Right lobe of liver (tissue), 4 donors: ENCODE measurements around the gene SPSB3.

Experiments used
- POLR2A ChIP-seq: fragments of 450-650 bp; IDR thresholded peaks from one replicate; pipeline ENCODE4 v1.6.1; 2017; ENCODE audit warnings: antibody characterized with exemption, mild to moderate bottlenecking
- TF ChIP-seq, protein P1 (sequence below), 4 donors: fragments of 200-600 bp in 3 of 4; fragments of 450-650 bp in 1 of 4; IDR thresholded peaks; one replicate each; pipeline versions ENCODE4 v1.5.1 to v1.8.0; 2016 to 2022; ENCODE audit warnings: antibody characterized with exemption in 4 of 4, mild to moderate bottlenecking in 2 of 4
- donor health status: DM: no; HTN: no; CAD: no.
- donor health status: DM: no; HTN: no; CAD: no.
- donor health status: DM: no; HTN: yes; CAD: no.

DNA sequence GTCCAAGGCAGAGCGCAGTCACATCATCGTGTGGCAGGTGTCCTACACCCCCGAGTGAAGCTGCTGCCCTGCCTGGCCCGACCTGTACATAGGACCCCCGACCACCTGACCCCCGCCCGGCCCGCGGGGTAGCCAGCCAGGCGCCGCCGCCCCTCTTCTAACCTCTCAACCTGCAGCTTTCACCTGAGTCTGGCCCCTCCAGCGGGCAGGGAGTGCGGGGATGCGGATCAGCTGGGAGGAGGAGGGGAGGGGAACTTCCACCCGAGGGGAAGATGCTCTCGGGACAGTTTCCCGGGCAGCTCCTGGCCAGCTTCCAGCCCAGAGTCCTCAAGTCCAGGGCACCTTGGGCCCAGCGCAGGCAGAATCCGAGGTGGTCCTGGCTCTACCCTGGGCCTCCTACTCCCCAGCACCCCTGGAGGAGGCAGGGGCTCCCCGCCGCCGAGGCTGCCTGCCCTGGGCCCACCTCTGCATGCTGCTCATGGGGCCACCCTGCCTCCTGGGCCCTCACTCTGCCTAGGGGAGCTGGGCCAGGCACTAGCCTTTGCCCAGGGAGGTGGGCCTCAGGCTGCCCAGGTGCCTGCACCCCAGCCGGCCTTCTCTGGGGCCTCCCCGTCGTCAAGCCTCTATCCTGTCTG lies 13.5 kb downstream of the SPSB3 start:
- TF ChIP-seq POLR2A, result no peak
- TF ChIP-seq, protein P1, sequence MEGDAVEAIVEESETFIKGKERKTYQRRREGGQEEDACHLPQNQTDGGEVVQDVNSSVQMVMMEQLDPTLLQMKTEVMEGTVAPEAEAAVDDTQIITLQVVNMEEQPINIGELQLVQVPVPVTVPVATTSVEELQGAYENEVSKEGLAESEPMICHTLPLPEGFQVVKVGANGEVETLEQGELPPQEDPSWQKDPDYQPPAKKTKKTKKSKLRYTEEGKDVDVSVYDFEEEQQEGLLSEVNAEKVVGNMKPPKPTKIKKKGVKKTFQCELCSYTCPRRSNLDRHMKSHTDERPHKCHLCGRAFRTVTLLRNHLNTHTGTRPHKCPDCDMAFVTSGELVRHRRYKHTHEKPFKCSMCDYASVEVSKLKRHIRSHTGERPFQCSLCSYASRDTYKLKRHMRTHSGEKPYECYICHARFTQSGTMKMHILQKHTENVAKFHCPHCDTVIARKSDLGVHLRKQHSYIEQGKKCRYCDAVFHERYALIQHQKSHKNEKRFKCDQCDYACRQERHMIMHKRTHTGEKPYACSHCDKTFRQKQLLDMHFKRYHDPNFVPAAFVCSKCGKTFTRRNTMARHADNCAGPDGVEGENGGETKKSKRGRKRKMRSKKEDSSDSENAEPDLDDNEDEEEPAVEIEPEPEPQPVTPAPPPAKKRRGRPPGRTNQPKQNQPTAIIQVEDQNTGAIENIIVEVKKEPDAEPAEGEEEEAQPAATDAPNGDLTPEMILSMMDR (IDR thresholded peaks at IDR 0.05), result no peak
